22Rv1 (cell line): ENCODE measurements around the gene PAEP.

Experiments used
- H3K27ac ChIP-seq: fragments of 450-650 bp; 2 replicates; pipeline ENCODE4 v1.5.1; 2017
- ZFX ChIP-seq: fragments of 450-650 bp; IDR thresholded peaks from 2 replicates; pipeline ENCODE4 v1.6.1; 2017; ENCODE audit warnings: antibody characterized with exemption, borderline replicate concordance
- TF ChIP-seq, protein P1 (sequence below): fragments of 450-650 bp; IDR thresholded peaks from 2 replicates; pipeline ENCODE4 v1.5.1; 2017; ENCODE audit warnings: mild to moderate bottlenecking

PAEP gene

DNA sequence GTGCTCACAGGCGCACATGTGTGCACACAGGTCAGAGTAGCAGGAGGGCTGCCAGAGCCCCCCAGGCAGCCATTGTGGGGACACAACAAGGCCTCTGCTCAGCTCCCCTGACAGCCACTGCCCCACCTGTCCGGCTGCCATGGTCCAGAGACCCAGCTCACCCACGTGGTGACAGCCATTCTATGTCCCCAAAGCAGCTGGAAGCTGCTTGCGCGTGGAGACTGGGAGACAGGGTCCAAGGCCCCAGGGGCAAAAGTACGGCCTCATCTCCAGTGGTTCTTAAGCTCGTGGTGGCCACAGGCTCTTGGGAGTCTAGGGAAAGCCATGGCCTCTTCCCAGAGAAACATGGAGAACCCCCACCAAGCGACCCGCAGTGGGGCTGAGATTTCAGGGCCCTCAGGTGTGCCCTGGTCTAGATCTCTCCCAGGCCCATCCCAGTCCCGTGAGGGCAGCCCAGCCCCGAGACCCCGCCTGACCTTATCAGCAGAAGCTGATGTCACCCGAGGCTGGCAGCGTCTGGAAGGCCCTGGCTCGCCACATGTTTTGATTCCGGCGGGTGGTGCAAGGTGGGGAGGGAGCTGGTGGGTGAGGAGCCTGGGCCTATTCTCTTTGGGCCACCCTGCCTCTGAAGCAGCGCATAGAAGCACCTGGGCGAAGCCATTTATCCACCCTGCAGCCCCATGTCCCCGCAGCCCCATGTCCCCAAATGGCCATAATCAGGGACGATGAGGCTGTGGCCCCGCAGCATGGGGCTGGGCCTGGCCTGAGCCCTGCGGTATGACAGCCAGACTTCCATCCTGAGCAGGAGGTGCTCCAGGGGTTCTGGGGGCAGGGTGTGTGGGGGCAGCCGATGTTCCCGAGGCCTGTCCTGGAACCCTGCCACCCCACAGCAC lies 46.1 kb downstream of the PAEP start:
- TF ChIP-seq ZFX = no peak
- TF ChIP-seq, protein P1, sequence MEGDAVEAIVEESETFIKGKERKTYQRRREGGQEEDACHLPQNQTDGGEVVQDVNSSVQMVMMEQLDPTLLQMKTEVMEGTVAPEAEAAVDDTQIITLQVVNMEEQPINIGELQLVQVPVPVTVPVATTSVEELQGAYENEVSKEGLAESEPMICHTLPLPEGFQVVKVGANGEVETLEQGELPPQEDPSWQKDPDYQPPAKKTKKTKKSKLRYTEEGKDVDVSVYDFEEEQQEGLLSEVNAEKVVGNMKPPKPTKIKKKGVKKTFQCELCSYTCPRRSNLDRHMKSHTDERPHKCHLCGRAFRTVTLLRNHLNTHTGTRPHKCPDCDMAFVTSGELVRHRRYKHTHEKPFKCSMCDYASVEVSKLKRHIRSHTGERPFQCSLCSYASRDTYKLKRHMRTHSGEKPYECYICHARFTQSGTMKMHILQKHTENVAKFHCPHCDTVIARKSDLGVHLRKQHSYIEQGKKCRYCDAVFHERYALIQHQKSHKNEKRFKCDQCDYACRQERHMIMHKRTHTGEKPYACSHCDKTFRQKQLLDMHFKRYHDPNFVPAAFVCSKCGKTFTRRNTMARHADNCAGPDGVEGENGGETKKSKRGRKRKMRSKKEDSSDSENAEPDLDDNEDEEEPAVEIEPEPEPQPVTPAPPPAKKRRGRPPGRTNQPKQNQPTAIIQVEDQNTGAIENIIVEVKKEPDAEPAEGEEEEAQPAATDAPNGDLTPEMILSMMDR = no peak

DNA sequence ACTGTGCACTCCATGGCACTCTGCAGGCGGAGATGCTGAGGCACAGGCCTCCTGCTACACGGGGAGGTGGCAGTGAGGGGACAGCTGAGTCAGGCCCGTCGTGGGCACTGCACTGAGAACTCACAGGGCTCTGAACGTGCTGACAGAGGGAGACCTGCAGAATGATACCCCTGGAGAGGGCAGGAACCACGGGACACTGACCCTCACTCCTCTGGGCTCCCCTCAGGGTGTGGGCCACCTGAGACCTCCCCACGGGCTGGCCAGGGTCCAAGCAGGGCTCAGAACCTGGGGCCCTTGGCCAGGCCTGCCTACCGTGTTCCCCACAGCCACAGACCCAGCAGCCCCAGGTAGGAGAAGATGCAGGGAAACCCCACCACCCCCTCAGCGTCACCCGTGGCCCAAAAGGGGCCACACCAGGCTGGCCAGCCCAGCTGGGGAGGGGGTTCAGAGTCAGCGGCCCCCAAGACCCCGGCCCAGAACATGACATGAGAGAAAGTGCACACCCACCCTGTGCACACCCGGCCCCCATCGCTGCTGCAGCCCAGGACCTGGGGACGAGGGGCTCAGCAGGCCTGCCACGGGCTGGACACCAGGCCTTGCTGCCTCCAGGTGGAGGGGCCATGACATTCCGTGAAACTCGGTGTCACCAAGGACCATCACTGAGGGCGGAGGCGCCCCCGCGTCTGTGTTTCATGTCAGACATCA lies 46.9 kb downstream of the PAEP start:
- TF ChIP-seq ZFX = no peak
- TF ChIP-seq, protein P1 = no peak
- H3K27ac ChIP-seq = no peak overlapping the region

More for the DNA sequence above, 46.1 kb downstream of the PAEP start:
- H3K27ac ChIP-seq = no peak overlapping the region

DNA sequence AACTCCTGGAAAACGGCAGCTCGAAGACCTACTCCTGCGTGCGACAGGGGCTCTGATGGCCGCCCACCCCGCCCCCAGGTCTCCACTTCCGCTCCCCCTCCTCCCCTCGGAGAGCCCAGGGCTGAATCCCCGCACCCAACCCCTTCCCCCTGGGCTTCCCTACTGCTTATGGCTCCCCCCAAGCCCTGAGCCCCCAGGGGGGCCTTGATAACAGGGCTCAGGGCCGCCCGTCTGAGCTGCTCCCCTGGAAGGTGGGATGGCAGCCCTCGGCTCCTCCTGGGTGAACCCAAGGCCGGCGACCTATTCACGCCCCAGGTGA lies 47.4 kb downstream of the PAEP start:
- TF ChIP-seq, protein P1 = no peak
- no peak for TF ChIP-seq ZFX
- H3K27ac ChIP-seq = no peak overlapping the region

DNA sequence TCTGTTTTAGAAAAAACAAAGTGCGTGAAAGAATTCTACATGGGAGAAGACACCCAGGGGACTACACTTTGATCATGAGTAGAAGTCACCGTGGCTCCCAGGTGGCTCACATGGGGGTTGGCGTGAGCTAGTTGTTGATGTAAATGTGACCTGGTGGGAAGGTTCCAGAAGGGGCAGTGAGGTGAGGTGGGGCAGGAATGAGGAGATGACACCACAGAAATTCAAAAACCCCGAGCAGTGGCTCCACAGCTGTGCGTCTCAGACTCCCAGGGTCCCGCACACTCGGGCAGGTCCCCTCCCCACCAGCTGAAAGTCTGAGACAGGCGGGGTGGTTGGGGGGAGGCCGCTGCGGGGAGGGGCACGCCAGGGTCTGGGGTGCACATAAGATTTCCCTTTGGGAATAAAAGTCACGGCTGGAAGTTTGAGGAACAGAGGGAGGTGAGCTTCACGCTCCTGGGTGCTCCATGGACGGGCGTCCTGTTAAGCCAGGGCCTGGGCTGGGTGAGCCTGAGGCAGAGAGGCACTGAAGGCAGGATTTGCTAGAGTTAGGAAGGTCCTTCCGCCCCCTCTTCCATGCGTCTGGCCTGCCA lies 47.9 kb downstream of the PAEP start:
- TF ChIP-seq ZFX = no peak
- TF ChIP-seq, protein P1 = no peak

DNA sequence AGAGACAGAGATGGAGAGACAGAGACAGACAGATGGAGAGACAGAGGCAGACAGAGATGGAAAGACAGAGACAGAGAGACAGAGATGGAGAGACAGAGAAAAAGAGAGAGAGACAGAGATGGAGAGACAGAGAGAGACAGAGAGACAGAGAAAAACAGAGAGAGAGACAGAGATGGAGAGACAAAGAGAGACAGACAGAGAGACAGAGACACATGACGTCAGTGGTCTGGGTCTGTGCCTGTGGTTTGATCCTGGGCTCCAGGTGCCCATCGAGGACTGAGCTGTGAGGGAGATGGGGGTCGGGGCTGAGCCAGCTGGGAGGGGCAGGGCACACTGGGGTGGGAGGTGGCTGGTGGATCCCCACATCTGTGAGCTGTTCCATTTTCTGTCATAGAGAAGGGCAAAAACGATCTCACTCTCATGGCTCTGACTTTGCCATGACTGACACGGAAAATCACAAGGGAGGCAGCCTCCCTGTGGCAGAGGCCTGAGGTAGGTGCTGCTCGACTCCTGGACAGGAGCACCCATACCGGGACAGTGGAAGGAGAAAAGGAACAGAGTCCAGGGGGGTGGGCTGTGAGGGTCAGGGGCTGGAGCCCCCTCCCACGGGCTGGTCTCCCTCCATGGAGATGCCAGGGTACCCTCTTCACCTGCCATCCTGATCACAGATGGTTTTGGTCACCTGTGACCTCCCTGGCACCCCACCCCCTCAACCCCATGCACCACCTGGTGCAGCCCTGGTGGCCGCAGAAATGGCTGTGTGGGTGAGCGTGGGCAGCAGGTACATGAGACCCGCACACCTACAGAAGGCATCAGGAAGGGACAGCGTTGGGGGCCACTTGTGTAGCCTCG lies 49.0 kb downstream of the PAEP start:
- no peak overlapping the region for H3K27ac ChIP-seq
- TF ChIP-seq, protein P1 = no peak
- TF ChIP-seq ZFX = no peak

More for the DNA sequence above, 47.9 kb downstream of the PAEP start:
- no peak overlapping the region for H3K27ac ChIP-seq

DNA sequence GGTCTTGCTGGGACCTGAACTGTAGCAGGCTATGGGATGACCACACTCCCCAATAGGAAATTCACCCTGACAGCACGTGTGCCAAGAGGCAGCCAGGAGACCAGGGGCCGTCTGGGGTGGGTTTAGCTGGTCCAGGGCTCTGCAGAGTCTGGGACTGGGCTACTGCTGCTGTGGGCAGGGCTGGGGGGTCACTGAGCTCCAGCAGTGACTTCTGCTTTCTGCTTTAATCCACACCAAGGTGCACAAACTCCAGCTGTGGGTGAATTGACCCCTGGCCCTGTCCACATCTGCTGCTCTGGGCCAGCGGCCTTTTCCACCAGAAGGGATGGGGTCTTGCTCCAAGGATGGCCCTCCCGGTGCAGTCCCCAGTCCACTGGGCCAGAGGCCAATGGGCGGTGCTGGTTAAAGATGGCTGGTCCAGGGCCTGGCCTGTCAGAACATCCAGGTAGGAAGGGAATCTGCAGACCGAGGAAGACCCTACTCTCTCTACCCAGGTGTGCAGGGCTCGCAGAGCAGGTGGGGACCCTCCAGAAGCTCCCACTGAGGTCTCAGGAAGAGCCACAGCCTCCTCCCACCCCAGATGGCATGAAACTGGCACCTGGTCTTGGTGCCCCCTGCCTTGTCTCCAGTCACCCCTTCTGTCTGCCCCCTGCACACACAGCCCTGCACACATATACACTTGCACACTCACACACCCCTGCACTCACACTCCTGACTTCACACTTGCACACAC lies 49.8 kb downstream of the PAEP start:
- H3K27ac ChIP-seq = no peak overlapping the region

More for the DNA sequence above, 49.8 kb downstream of the PAEP start:
- no peak for TF ChIP-seq ZFX
- TF ChIP-seq, protein P1 = no peak
